ENCODE measurements around the gene MBTPS2.

DNA sequence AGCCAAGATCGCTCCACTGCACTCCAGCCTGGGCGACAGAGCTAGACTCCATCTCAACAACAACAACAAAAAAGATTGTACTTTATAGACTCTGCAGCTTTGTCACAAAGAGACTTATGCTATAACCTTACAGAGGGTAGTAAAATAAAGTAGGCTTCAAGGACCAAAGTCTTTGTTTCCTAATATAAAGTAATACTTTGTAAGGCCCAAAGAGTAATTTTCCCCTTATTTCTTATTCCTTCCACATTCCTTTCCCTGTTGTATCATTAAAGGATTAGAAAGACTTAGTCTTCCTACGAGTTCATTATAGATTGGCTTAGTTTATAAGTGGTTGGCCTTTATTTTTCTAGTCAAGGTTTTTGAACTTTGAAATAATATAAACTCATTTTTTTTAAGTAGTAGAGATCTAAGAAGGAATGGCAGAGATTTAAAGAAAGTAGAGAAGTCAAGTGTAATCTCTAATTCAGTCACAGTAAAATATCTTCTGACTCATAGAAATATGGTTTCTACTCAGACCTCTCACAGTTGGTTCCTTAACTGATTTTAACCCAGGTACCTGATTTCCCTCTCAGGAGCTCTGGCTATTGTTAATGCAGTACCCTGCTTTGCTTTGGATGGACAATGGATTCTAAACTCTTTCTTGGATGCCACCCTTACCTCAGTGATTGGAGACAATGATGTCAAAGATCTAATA is 42.6 kb downstream of the MBTPS2 start:
- TF ChIP-seq, protein P1, sequence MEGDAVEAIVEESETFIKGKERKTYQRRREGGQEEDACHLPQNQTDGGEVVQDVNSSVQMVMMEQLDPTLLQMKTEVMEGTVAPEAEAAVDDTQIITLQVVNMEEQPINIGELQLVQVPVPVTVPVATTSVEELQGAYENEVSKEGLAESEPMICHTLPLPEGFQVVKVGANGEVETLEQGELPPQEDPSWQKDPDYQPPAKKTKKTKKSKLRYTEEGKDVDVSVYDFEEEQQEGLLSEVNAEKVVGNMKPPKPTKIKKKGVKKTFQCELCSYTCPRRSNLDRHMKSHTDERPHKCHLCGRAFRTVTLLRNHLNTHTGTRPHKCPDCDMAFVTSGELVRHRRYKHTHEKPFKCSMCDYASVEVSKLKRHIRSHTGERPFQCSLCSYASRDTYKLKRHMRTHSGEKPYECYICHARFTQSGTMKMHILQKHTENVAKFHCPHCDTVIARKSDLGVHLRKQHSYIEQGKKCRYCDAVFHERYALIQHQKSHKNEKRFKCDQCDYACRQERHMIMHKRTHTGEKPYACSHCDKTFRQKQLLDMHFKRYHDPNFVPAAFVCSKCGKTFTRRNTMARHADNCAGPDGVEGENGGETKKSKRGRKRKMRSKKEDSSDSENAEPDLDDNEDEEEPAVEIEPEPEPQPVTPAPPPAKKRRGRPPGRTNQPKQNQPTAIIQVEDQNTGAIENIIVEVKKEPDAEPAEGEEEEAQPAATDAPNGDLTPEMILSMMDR (IDR thresholded peaks at IDR 0.05): no peak
- TF ChIP-seq POLR2AphosphoS5 (IDR thresholded peaks at IDR 0.05): no peak
- no peak for TF ChIP-seq POLR2A (IDR thresholded peaks at IDR 0.05)
